MM.1S (cell line): ENCODE measurements around the gene WSB1.

Experiments used
- EZH2phosphoT487 ChIP-seq: fragments of 300-600 bp; sonication (generic); IDR thresholded peaks from 2 replicates; pipeline ENCODE4 v1.6.1; 2018; ENCODE audit warnings: antibody characterized with exemption, low read length
- TF ChIP-seq, protein P1 (sequence below): fragments of 300-600 bp; sonication (generic); IDR thresholded peaks from 2 replicates; pipeline ENCODE4 v1.5.1; 2016; ENCODE audit warnings: antibody characterized with exemption, low read length, mixed read lengths

DNA sequence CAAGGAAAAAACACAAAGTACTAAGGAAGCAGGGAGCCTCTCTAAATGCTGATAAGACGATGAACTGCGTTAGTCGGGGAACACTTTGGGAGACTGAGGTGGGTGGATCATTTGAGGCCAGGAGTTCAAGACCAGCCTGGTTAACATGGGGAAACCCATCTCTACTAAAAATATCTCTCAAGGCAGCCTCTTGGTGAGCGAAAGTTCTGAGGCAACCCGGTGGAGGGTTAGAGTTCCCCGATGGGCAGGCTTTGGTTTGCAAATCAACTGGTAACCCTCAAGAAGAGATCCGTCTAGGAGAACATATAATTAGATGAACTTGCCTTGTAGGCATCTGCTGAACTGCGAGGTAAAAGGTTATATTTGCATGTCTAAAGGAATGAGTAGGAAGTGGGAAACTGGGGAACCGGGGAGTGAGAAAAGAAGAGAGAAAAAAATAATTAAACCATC, 44.6 kb downstream of the WSB1 start:
- no peak for TF ChIP-seq EZH2phosphoT487
- TF ChIP-seq, protein P1, sequence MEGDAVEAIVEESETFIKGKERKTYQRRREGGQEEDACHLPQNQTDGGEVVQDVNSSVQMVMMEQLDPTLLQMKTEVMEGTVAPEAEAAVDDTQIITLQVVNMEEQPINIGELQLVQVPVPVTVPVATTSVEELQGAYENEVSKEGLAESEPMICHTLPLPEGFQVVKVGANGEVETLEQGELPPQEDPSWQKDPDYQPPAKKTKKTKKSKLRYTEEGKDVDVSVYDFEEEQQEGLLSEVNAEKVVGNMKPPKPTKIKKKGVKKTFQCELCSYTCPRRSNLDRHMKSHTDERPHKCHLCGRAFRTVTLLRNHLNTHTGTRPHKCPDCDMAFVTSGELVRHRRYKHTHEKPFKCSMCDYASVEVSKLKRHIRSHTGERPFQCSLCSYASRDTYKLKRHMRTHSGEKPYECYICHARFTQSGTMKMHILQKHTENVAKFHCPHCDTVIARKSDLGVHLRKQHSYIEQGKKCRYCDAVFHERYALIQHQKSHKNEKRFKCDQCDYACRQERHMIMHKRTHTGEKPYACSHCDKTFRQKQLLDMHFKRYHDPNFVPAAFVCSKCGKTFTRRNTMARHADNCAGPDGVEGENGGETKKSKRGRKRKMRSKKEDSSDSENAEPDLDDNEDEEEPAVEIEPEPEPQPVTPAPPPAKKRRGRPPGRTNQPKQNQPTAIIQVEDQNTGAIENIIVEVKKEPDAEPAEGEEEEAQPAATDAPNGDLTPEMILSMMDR, result no peak
